ENCODE measurements around the gene PER1.

- TF ChIP-seq POLR2A (IDR thresholded peaks at IDR 0.05; ENCODE audit: low read depth, low read length) (no peak; the same call in 1 of the 2 replicates), POU2F2 (IDR thresholded peaks at IDR 0.05; ENCODE audit: low read depth, low read length) (no peak), TAF1 (IDR thresholded peaks at IDR 0.05; ENCODE audit: low read depth, low read length) (no peak), SPI1 (IDR thresholded peaks at IDR 0.05; ENCODE audit: low read depth, low read length) (no peak), PAX5 (IDR thresholded peaks at IDR 0.05; ENCODE audit: insufficient read depth, low read length, severe bottlenecking) (no peak), POLR2AphosphoS5 (IDR thresholded peaks at IDR 0.05; ENCODE audit: low read depth, low read length) (no peak; the same call in 1 of the 2 replicates)
Observed at GRCh38 chr17:8144401-8145231, 7.6 kb downstream of the PER1 start.

Measured in GM12891 (cell line).